ENCODE results near the gene GALT. TPM values are rescaled to one million over a fixed set of nuclear protein-coding genes. Genes with fewer than 3 reads are reported as not detected.

GALT gene
- total and polyA plus RNA-seq, 2 of the 4 experiments (the other 2 are of a cell fraction), result 15.8 to 34.6 TPM

- Histone ChIP-seq H2AFZ (replicated peaks; ENCODE audit: low read length, poor library complexity) (peak overlapping the region; percentile 56), H2BK5ac (ENCODE audit: low read depth, low read length, poor library complexity, severe bottlenecking) (no peak overlapping the region), H3K4ac (ENCODE audit: low read depth, low read length) (no peak overlapping the region), H4K20me1 (ENCODE audit: insufficient read depth, low read length) (peaks cover 5% of the 10 kb centered on the region; the same call in 1 of the 2 replicates), H3K14ac (replicated peaks; ENCODE audit: low read depth, low read length) (no peak overlapping the region), H3K27ac (ENCODE audit: insufficient read depth, low read length) (no peak overlapping the region), H2BK20ac (ENCODE audit: low read depth, low read length) (no peak overlapping the region), H4K8ac (ENCODE audit: low read depth in 2 of 2, low read length in 2 of 2) (no peak overlapping the region), H3K18ac (ENCODE audit: low read depth, low read length) (no peak overlapping the region), H3K4me1 (ENCODE audit: control insufficient read depth, insufficient read depth, low read length) (no peaks in the 10 kb centered on the region), H4K5ac (ENCODE audit: low read depth, low read length) (no peak overlapping the region), H3K23ac (ENCODE audit: low read depth, low read length) (no peak overlapping the region), H3K56ac (ENCODE audit: extremely low read depth, insufficient read depth, low read length) (no peak overlapping the region), H3K4me2 (ENCODE audit: low read depth, low read length) (no peak overlapping the region), H3K9ac (ENCODE audit: low read depth, low read length) (no peak overlapping the region), H2AK5ac (ENCODE audit: low read depth, low read length) (no peak overlapping the region), H2BK120ac (ENCODE audit: low read depth, low read length) (no peak overlapping the region), H3K36me3 (ENCODE audit: control insufficient read depth, insufficient read depth, low read length) (no peaks in the 10 kb centered on the region), H3K9me1 (ENCODE audit: insufficient read depth, low read length) (no peaks in the 10 kb centered on the region), H3K4me3 (ENCODE audit: insufficient read depth, low read depth, low read length) (no peak overlapping the region), H4K91ac (ENCODE audit: insufficient read depth, low read depth, low read length) (no peak overlapping the region), H3K27me3 (ENCODE audit: control insufficient read depth, insufficient read depth, low read length) (peaks cover 55% of the 10 kb centered on the region), H3K9me3 (ENCODE audit: control insufficient read depth, insufficient read depth, low read length) (no peaks in the 10 kb centered on the region), H3K79me1 (ENCODE audit: low read depth in 1 of 2, low read length in 2 of 2) (no peaks in the 10 kb centered on the region), H2BK15ac (ENCODE audit: low read depth, low read length) (no peak overlapping the region), H2AK9ac (replicated peaks; ENCODE audit: low read depth, low read length, poor library complexity) (peak overlapping the region; percentile 57)
- WGBS, 2 experiments (ENCODE audit: extremely low coverage in 2 of 2, insufficient read length in 1 of 2), result no CpG with 5 or more reads among the region's 4 CpGs
- TF ChIP-seq SMC3 (IDR thresholded peaks at IDR 0.05; ENCODE audit: low read depth, low read length), result peak; percentile 81
- no peak for TF ChIP-seq POLR2A (IDR thresholded peaks at IDR 0.05; ENCODE audit: low read depth, low read length)
- TF ChIP-seq CTCF (conservative IDR thresholded peaks at IDR 0.05; ENCODE audit: low read depth, low read length), result peak; percentile 90
- TF ChIP-seq RAD21 (IDR thresholded peaks at IDR 0.05; ENCODE audit: low read length), result peak; percentile 94
- BruUV-seq (replicated peaks), result no TSS peak
- ChIA-PET CTCF (interaction anchor here (0.5 to 1.5 kb wide), 7 partner anchors 8 to 60 kb away, joined by 3 to 8 read pairs (median 4); no protein-coding TSS in a partner anchor), POLR2A (ENCODE audit: unreplicated experiment) (no interaction called here)
- DNase-seq (peak; percentile 63), ATAC-seq (ENCODE audit: low read depth) (peak; percentile 97)
- in situ Hi-C loops (cut with MboI; ENCODE audit: low sequenced_read_pairs) (loop anchor here (5.0 to 10.0 kb wide), 2 partner anchors 169 to 196 kb away; no protein-coding TSS in a partner anchor), intact Hi-C loops (cut with micrococcal nuclease) (loop anchor here (1.0 kb wide), 3 partner anchors 55 to 271 kb away; no protein-coding TSS in a partner anchor), dilution Hi-C loops (cut with HindIII; ENCODE audit: low sequenced_read_pairs, unreplicated experiment) (no loop called here)
These were observed 42.8 kb upstream of the GALT start for GRCh38 chr9:34603610-34604231.
